Fibroblast of pulmonary artery (primary cell): Measurements from ENCODE around the gene HP1BP3.

ENCODE experiments used
- DNase-seq: peaks from one replicate; pipeline ENCODE4 v3.0.0-alpha.2; 2010; ENCODE audit warnings: low read depth
- H3K4me3 ChIP-seq: replicated peaks from 2 replicates; pipeline ENCODE4 v1.5.1; 2011; ENCODE audit warnings: low read depth, mild to moderate bottlenecking, control low read depth, low read length, moderate library complexity
- CTCF ChIP-seq: IDR thresholded peaks from 2 replicates; pipeline ENCODE4 v1.5.1; 2011; ENCODE audit warnings: mild to moderate bottlenecking, control low read depth, low read length, inconsistent platforms; ENCODE audit errors: missing control alignments

Gene HP1BP3

GRCh38 chr1:20699558-20699957, 87.5 kb downstream of the HP1BP3 start:
- no peak overlapping the region for H3K4me3 ChIP-seq
- TF ChIP-seq CTCF: no peak
- no peak for DNase-seq

- TF ChIP-seq CTCF: no peak
- peak; percentile 43 for DNase-seq
- H3K4me3 ChIP-seq: no peak overlapping the region
Measured at GRCh38 chr1:20698195-20698910, 88.8 kb downstream of the HP1BP3 start.

GRCh38 chr1:20697563-20697962, 89.5 kb downstream of the HP1BP3 start:
- no peak overlapping the region for H3K4me3 ChIP-seq
- DNase-seq: no peak
- TF ChIP-seq CTCF: no peak

GRCh38 chr1:20696397-20697333, 90.4 kb downstream of the HP1BP3 start:
- DNase-seq: peak; percentile 95
- H3K4me3 ChIP-seq: peak overlapping the region; percentile 52
- TF ChIP-seq CTCF: peak; percentile 81

- TF ChIP-seq CTCF: no peak
- H3K4me3 ChIP-seq: no peak overlapping the region
- no peak for DNase-seq
Measured at GRCh38 chr1:20695515-20695914, 91.6 kb downstream of the HP1BP3 start.

GRCh38 chr1:20693623-20694022, 93.5 kb downstream of the HP1BP3 start:
- TF ChIP-seq CTCF: no peak
- H3K4me3 ChIP-seq: no peak overlapping the region
- DNase-seq: no peak
